Left lobe of liver (tissue), 2 donors: ENCODE data around the gene MT1E. TPM values are rescaled to one million over a fixed set of nuclear protein-coding genes. Genes with fewer than 3 reads are reported as not detected.

Source experiments
- ATAC-seq: fragments of 200-7000 bp; cut with Tn5 transposase; one replicate; pipeline ENCODE4 v1.9.1; 2020; ENCODE audit warnings: mild to moderate bottlenecking, moderate library complexity
- DNase-seq: peaks from one replicate; pipeline ENCODE4 v3.0.0-alpha.2; 2020; ENCODE audit warnings: low spot score
- total RNA-seq: library from RNA; stranded (reverse); gene quantifications from one replicate; pipeline ENCODE4 v1.2.1, GENCODE V29; 2021
- donor health status: DM: no; HTN: no; CAD: no; lungs with moderate emphysema.
- donor health status: DM: no; HTN: yes; CAD: no.

MT1E gene
- total RNA-seq, 1 donor from 2014 or later, result 1,576 TPM

DNA sequence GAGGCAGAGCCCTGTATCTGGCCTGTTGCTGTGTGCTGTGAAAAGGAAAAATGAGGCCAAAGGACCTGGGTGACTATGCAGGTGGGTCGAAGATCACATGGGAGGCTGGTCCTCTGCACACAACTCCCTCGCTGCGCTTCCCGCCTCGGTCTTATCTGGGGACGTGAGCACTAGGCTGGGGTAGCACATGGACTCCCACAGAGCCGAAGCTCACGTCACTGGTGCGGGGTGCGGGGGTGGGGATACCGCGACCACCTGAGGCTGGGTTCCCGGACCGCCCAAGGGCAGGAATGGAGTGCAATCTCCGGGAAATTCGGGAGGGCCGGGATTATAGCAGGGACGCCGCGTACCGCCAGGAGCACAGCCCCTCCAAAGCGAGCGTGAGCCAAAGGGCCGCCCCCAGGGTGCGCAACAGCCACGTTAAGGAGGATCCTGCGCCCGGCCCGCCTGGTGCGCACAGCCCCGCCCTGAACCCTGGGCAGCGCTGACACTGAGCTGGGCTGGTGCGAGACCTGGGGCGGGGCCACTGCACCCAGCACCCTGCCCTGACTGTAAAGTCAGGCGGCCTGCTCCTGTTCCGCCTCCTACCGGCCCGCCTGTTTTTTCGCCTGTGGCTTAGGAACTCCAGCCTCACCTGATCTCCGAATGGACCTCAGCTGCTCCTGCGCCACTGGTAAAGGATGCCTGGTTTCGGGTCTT lies 17.6 kb downstream of the MT1E start:
- ATAC-seq, result peak; percentile 76
- DNase-seq, result peak; percentile 95

DNA sequence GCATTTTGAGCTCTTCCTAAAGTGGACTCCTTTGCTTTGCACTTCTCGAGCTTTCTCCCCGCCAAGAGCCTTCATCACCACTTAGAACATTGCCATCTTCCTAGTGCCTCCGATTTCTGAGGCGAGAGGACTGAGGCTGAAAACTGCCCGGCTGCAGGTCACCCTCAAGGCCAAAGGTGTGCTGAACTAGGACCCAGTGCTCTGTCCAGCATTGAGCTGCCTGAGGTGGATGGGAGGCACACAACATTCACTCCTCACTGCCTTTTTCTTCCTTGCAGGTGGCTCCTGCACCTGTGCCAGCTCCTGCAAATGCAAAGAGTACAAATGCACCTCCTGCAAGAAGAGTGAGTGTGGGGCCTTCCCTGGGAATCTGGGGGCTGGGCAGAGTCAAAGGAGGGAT lies 18.3 kb downstream of the MT1E start:
- ATAC-seq (no peak), DNase-seq (no peak)

DNA sequence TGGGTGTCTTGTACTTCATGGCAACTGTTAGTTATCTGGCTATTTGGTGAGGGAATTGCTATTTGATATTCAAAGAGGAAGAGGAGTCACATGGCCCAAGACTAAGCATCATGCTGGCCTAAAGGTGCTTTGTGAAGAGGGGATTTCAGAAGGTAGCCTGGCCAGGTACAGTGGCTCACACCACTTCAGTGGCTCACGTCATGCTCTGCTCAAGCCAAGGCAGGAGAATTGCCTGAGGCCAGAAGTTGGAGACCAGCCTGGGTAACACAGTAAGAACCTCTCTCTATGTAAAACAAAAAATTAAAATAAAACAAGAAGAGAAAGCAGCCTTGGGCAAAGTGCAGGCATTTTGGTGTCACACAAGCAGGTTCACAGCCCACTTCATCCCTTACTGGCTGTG lies 19.7 kb downstream of the MT1E start:
- DNase-seq (no peak), ATAC-seq (no peak)

DNA sequence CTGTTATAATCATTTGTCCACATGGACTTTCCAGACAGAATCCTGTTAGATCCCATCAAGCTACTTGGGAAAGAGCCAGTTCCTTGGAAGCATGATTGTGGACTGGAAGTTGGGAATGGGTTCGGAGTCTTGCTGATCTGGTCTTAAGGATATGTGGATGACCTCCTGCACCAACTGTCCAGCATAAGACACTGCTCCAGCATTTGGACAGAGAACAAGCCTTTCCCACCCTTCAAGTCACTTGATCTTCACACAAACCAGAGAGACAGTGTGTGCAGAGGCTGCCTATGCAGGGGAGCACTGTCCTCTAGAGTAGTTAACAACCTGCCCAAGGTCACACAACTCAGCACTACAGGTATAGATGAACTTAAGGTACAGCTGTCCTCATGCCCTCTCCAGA lies 20.3 kb downstream of the MT1E start:
- ATAC-seq, result no peak

DNA sequence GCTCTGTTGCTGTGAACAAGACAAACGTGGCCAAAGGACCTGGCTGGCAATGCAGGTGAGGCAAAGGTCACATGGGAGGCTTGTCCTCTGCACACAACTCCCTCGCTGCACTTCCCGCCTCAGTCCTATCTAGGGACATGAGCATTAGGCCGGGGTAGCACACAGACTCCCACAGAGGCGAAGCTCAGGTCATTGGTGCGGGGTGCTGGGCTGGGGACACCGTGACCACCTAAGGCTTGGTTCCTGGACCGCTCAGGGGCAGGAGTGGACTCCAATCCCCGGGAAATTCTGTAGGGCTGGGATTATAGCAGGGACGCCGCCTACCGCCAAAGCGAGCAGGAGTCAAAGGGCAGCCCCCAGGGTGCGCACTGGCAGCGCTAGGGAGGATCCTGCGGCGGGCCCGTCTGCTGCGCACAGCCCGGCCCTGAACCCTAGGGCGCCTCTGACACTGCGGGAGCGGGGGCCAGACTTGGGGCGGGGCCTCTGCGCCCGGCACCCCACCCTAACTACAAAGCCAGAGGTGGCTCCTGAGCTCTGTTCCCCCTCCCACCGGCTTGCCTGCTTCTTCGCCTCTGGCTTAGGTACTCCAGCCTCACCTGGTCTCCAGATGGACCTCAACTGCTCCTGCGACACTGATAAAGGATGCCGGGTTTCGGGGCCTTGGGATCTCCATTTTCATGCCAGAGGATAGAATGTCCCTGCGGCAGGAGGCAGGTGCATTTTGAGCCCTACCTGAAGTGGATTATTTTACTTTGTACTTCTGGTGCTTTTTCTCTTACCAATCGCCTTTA lies 22.3 kb downstream of the MT1E start:
- DNase-seq (peak; percentile 91), ATAC-seq (peak; percentile 76)

More for the DNA sequence above, 20.3 kb downstream of the MT1E start:
- DNase-seq, result no peak

DNA sequence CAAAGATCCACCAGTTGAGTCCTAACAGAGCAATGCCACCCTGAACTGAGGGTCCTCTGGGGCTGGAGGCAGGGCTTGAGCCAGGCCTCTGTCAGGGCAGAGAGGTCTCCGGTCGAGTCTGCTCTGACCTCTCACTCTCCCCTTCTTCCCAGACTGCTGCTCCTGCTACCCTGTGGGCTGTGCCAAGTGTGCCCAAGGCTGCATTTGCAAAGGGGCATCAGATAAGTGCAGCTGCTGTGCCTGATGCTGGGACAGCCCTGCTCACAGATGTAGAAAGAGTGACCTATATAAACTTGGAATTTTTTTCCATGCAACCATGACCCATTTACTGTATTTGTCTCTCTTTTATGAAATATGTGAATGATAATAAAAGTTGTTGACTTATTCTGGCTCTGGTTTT lies 23.7 kb downstream of the MT1E start:
- ATAC-seq (no peak), DNase-seq (no peak)

DNA sequence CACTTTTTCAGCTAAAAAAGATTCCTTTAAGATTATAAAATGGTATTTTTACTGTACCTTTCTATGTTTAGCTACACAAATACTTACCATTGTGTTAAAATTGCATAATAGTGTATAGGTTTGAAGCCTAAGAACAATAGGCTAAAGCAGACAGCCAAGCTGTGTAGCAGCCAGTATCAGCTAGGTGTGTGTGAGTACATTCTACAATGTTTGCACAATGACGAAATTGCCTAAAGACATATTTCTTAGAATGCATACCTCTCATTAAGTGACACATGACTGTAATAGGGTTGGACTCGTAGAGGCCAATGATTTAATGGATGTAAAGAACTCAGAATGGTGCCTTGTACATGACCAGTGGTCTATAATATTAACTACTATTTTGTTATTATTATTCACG lies 24.2 kb downstream of the MT1E start:
- ATAC-seq, result no peak
- DNase-seq, result no peak

DNA sequence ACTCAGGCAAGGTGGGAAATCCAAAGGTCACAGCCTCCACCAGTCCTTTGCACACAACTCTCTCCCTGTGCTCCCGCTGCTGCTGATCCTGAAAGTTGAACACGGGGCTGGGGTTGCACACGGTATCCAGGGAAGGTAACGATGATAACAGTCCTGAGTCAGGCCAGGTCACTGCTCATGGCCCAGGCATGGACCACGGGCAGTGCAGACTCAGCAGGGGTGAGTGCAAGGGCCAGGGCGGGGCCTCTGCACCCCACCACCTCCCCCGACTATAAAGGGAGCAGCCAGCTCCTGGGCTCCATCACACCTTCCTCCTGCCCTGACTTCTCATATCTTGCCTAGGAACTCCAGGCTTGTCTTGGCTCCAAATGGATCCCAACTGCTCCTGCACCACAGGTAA lies 26.0 kb downstream of the MT1E start, which contains the start of gene MT1B:
TSS of gene MT1B (plus strand) at position 301 of the 400 bp plus-strand sequence. CDS start at position 369, 68 bp downstream.
- ATAC-seq (no peak), DNase-seq (no peak)

DNA sequence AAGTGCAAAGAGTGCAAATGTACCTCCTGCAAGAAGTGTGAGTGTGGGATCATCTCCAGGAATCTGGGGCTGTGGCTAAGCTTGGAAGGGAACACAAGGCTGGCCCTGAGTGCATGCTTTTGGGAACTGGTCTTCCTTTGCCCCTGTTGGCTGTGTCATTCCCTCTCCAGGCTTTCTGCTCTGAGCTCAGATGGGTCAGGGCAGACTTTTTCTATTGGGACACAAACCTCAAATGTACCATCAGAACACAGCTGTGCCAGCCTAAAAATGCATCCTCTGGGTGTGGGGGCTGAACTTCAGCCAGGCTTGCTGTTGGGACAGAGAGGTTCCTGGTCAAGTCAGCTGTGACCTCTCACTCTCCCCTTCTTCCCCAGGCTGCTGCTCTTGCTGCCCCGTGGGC lies 27.0 kb downstream of the MT1E start:
- ATAC-seq (no peak), DNase-seq (no peak)

DNA sequence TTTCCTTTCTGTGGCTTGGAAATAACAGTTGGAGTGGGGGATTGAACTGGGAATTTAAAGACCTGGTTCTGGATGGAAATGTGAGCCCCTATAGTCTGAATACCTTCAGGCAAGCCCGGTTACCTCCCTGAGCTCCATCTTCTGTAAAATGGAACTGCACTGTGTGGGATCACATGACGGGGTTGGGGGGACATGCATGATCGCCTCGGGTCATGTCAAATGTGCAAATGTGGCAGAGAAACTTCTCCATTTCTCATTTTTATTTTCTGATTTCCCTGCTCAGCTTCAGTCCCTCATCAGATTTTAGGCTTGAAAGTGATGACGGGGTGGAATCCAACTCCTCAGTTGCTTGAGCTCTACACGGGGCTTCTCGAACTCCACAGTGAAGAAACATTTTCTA lies 27.6 kb downstream of the MT1E start:
- no peak for ATAC-seq

DNA sequence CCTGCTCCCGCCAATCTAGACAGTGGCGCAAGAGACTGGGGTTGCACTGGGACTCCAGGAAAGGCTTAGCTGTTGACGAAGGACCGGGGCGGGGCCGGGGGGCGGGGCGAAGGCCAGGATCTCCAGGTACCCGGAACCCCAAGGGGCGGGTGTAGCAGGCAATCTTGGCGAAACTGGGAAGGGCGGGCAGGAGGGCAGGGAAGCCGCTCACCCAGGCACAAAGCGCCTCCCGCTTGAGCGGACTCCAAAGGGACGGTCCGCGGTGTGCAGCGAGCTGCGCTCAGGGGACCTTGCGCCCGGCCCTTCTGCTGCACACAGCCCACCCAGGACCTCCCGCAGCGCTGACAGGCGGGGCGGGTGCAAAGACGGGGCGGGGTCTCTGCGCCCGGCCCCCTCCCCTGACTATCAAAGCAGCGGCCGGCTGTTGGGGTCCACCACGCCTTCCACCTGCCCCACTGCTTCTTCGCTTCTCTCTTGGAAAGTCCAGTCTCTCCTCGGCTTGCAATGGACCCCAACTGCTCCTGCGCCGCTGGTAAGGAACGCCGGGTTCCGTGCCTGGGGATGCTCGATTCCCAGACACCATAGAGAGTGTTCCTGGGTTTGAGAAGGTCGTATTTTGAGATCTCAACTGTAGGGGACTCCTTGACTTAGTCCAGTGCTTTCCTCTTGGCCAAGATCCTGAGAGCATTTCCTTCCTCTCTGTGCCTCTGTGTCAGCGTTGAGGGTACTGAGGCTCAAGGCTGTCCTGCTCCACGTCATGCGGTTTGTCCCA lies 32.2 kb downstream of the MT1E start, which contains the start of gene MT1F:
TSS of gene MT1F (plus strand) at position 405 of the 772 bp plus-strand sequence. CDS start at position 505, 100 bp downstream.
- ATAC-seq (peak; percentile 81), DNase-seq (peak; percentile 99)

More for the DNA sequence above, 27.6 kb downstream of the MT1E start:
- DNase-seq, result no peak

DNA sequence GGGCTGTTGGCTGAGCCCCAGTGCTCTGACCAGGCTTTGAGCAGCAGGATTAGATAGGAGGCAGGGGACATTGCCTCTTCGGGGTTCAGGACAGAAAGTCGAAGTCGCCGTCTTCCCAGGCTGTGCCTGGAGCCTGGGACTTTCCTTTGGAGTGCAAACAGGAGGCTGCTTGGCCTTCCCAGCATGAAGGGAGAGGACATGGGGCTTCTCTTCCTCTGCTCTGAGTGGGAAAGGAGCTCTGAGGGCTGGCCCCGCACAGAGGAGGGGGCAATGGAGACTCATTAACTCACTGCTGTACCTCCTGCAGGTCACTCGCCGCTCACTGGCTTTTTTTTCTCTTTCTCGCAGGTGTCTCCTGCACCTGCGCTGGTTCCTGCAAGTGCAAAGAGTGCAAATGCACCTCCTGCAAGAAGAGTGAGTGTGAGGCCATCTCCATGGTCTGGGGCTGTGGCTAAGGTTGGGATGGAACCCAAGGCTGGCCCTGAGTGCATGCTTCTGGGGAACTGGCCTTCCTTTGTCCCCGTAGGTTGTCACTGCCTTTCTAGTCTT lies 32.8 kb downstream of the MT1E start:
- DNase-seq (no peak), ATAC-seq (peak; percentile 1)

DNA sequence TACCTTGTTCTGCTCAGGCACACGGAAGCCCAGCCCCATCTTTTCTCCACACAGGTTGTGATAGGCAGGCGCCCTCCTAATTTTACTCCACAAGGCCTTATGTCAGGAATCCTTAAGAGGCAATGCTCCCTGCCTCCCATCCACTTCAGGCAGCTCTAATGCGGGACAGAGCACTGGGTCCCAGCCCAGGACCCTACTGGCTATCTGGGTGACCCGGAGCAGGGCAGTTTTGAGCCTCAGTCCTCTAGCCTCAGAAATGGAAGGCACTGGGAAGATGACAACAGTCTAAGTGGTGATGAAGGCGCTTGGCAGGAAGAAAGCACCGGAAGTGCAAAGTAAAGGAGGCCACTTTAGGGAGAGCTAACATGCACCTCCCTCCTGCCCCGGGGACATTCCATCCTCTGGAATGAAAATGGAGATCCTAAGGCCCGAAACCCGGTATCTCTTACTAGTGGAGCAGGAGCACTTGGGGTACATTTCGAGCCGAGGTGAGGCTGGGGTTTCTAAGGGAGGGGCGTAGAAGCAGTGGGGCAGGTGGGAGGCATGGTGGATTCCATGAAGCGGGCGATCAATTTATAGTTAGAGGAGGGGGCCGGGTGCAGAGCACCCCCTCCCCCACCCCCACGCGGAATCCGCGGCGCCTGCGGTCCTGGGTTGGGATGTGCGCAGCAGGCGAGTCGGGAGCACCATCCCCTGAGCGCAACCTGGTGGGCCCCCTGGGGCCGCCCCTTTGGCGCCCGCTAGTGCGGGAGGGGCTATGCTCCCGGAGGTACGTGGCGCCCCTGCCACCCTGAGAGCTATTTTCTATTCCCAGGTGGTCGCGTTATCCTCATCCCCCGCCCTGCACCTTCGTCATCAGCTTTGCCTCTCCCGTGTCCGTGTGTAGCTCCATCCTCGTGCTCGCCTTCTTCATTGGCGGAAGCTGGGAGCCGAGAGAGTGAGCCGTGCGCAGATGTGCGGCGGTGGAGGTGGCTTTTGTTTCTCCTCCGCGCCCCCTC lies 37.1 kb downstream of the MT1E start:
- DNase-seq, result no peak
- no peak for ATAC-seq

DNA sequence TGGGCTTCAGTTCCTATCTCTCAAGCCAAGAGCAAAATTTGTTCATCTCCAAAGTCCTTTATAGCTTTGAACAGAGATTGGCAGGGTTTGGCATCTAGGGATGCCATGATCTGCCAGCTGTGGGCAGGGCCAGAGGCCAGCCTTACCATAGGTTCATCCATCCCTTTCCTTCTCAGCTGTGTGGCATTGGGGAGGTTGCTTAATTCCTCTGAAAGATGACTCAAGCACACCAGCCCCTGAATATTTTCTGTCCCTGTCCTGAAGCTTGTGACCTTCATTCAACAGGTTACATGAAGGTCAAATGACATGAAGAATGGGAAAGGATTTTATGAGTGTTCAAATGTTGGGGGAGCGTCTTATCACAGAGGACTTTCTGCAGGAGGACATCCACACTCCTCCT lies 38.9 kb downstream of the MT1E start:
- ATAC-seq (peak; percentile 2), DNase-seq (peak; percentile 71)

DNA sequence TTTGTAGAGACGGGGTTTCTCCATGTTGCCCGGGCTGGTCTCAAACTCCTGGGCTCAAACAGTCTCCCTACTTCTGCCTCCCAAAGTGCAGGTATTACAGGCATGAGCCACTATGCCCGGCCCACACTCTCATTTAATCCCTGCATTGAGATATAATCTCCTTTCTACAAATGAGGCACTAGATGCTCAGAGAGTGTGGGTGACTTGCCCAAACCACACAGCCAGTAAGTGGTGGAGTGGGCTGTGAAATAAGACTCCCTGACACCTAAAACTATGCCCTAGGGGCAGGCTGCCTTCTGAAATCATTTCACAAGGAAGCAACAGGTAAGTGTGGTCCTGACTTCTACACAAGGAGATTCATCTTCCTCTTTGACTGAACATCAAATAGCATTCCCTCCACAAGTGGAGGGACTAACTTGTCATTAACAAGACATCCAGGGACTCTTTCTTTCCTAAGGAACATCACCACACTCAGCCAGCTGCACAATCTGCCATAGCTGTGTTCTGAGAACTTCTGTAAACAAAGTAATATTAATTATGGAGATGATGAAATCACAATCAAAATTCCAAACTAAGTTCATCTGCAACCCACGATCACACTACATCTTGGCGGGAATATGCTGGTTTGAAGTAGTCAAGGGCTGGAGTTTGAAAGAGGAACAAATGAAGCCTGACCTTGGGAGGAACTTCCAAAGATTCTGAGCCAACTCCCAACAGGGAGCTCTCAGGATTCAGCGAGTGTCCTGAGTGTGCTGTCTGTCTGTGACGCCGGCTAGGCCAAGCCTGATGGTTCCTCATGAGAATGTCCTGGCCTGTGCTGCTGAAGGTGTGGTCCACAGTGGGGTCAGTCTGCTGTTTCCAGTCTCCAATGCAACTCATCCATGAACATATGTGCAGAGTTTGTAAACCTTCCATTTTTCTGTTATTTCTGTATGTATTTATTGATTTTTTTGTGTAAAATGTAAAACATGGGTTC lies 40.0 kb downstream of the MT1E start:
- DNase-seq (peak; percentile 75), ATAC-seq (peak; percentile 21)

DNA sequence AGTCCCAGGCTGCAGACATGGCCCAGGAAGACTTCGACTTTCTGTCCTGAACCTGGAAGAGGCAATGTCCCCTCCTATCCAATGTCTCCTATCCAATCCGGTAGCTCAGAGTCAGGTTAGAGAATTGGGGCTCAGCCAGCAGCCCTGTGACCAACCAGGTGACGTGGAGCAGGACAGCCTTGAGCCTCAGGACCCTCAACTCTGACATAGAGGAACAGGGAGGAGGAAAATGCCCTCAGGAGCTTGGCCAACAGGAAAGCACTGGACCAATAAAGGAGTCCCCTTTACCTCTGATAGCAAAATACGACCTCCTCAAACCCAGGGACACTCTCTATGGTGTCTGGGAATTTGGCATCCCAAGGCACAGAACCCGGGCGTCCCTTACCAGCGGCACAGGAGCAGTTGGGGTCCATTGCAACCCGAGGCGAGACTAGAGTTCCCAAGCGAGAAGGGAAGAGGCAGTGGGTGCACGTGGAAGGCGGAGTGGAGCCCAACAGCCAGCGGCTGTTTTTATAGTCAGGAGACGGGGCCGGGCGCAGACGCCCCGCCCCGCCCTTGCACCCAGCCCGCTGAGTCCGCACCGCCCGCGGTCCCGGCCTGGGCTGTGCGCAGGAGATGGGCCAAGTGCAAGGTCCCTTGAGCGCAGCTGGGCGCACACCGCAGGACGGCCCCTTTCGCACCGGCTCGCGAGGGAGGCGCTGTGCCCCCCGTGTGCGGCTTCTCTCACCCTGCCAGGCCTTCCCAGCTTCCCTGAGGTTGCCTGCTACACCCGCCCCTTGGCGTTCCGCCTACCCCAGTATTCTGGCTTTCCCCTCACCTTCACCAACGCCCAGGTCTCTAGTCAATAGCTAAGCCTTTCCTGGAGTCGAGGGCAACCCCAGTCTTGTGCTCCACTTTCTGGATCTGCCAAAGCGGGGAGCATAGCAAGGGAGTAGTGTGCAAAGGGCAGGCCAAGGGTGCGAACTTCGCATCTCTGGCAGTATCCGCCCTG lies 42.3 kb downstream of the MT1E start, which contains the start of gene MT1G:
TSS of gene MT1G (minus strand) at position 485 of the 991 bp plus-strand sequence. CDS start at position 413, 72 bp downstream.
- DNase-seq (peak; percentile 98), ATAC-seq (peak; percentile 63)
